GM18951 (cell line): ENCODE results near the gene FAXDC2.

Experiments
- POLR2A ChIP-seq: IDR thresholded peaks from 4 replicates; pipeline ENCODE4 v1.6.1; 2011; ENCODE audit warnings: mild to moderate bottlenecking; ENCODE audit not compliant: insufficient read length, insufficient read depth; ENCODE audit errors: extremely low read depth
- in situ Hi-C: fragments of 300-500 bp; cut with MboI; formaldehyde crosslinking; loops from one replicate; pipeline ENCODE4 v1.12.0; 2022; ENCODE audit warnings: low sequenced_read_pairs, mixed read lengths, inconsistent platforms; ENCODE audit not compliant: unreplicated experiment

Gene FAXDC2

DNA sequence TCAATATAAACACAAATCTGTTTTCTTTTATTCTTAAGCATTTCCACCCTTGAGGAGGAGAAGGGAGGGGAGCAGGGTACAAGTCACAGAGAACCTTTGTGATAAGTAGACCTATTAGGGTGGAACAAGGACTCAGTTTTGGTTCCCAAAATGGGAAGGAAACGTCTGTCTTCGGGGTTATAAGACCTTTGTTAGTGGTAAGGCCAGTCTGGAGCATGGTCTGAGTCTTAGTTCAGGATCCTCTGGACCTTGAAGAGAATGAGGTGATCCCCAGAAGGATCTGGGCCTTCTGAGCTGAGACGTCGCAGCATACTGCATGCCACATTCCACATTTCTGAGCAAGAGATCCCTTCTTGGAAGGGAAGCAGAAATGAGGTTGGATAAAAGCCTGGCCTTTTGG is 37.2 kb downstream of the FAXDC2 start:
- in situ Hi-C loops = no loop called here

DNA sequence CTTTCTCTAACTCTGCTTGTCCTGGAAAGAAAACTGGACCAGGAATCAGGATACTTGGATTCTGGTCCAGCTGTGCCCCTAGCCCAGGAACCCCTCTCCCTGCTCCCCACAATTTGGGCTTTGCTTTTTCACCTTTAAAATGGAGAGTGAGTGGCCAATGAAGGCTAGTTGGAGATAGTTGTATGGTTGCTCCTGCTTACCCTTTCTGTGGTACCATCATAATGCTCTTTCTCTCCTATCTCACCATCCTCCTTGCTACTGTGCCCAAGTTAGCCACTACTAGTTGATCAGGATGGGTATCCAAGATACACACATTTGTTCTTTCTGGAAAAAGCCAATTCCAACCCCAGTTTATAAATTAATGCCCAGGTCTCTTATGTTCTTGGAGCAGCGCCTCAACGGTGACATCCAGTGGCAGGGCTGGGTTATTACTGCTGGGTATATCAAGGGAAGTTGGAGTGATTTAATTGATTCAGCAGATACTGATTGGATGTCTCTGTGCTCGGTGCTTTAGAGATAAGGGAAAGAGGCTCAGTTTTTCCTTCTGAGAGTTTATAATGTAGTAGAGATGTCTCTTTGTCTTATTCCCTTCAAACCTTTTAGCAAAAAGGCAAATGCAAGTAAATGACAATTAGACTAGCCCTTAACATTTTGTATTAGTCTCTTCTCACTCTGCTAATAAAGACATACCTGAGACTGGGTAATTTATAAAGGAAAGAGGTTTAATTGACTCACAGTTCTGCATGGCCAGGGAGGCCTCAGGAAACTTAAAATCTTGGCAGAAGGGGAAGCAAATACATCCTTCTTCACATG is 38.5 kb downstream of the FAXDC2 start:
- no peak for TF ChIP-seq POLR2A
- in situ Hi-C loops = no loop called here

More for the DNA sequence above, 37.2 kb downstream of the FAXDC2 start:
- TF ChIP-seq POLR2A = no peak

DNA sequence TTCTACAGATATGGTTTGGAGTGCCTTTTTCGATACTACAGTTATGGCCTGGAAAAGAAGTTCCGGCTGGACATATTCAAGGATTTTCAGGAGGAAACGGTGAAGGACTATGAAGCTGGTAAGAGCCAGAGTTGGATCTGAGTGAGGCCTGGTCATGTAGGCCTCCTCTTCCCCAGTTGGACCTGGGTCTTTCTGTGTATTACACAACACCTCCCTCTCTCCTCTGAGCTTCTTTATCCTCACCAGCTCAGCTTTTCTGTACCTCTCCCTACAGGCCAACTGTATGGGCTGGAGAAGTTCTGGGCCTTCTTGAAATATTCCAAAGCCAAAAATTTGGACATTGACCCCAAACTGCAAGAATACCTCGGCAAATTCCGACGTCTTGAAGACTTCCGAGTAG is 39.2 kb downstream of the FAXDC2 start:
- in situ Hi-C loops = no loop called here
- no peak for TF ChIP-seq POLR2A

DNA sequence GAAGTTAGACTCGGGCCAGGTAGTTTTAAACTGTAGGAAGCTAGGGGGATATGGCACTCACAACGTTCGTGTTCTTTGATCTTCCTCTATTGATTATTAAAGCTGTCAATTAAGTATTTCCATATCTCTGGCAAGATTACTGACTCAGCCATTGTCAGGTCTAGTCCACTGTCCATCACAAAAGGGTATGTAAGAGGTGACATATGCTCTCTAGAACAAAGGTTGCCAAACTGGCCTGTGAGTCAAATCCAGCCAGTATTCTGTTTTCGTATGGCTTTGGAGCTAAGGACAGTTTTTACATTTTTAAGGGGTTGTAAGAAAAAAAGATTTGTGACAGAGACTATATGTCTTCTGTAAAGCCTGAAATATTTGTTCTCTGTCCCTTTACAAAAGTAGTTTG is 44.2 kb downstream of the FAXDC2 start:
- in situ Hi-C loops = loop anchor here (10.0 kb wide), 1 partner anchor 151 kb away; no protein-coding TSS in a partner anchor
- no peak for TF ChIP-seq POLR2A

DNA sequence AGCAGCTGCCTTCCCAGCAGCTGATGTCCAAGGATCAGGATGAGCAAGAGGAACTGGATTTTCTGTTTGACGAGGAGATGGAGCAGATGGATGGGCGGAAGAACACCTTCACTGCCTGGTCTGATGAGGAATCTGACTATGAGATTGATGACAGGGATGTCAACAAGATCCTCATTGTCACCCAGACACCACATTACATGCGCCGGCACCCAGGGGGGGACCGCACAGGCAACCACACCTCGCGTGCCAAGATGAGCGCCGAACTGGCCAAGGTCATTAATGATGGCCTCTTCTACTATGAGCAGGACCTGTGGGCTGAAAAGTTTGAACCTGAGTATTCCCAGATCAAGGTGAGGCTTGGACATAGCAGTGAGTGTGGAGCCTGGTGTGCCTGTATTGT is 48.4 kb downstream of the FAXDC2 start:
- in situ Hi-C loops = loop anchor here (10.0 kb wide), 1 partner anchor 147 kb away; no protein-coding TSS in a partner anchor
- TF ChIP-seq POLR2A = no peak

DNA sequence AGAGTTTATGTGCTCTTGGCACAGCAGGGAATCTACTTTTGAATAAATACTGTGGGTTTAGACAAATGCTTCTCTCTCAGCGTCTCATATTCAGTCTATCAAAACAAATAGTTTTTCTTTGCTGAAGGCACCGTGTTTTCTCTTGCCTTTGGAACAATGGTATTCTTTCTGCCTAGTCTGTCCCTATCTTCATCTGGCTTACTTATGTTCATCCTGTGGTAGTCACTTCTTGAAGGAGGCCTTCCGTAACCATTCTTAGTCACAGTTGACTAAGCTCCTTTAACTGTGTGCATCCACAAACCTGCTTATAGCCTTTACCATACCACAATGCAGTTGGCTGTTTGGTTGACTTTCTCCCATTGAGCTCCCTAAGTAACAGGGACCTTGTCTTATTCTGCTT is 49.3 kb downstream of the FAXDC2 start:
- TF ChIP-seq POLR2A = no peak
- in situ Hi-C loops = loop anchor here (10.0 kb wide), 1 partner anchor 146 kb away; no protein-coding TSS in a partner anchor

DNA sequence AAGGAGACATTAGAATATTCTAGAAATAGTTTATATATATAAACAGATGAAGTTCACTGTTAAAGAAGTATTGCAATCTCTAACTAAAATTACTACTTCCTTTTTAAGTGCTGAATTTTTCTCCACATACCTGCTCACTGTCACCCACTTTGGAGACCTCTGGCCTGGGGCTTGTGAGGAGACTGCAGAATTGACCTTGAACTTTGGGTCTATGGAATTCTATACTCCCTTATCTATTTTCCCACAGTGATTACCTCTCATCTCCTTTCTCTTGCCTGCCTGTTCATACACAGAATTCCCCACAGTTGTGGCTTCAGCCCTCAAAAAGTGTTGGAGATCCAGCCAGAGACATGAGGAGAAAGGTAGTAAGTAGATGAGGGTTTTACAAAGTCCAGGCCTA is 49.8 kb downstream of the FAXDC2 start:
- in situ Hi-C loops = loop anchor here (10.0 kb wide), 1 partner anchor 146 kb away; no protein-coding TSS in a partner anchor
- no peak for TF ChIP-seq POLR2A

DNA sequence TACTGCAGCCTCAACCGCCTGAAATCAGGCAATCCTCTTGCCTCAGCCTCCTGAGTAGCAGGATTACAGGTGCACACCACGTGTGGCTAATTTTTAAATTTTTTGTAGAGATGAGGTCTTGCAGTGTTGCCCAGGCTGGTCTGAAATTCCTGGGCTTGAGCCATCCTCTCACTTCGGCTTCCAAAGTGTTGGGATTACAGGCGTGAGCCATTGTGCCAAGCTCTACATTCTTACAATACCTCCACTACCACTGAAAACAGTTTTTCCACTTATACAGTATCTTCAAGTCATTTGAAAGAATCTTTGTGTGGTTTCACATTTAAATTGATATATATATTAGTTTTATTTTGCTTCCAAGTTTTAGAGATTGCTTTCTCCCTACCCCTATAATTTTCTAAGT is 52.6 kb downstream of the FAXDC2 start:
- no peak for TF ChIP-seq POLR2A
- in situ Hi-C loops = no loop called here

DNA sequence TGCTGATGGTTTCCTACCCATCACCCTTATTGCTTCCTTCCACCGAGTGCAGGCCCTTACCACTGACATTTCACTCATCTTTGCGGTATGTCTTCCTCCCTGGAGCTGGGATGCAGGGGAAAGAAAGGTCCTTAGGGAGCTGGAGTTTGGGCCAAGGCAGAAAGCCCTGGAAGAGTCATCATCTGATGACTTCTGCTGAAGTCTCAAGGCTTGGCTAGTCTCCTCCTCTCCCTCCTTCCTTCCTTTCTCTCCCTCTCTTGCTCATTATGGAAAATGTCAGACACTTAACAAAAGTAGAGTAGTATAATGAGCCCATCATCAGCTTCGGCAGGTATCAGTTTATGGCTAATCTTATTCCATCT is 55.2 kb downstream of the FAXDC2 start:
- TF ChIP-seq POLR2A = no peak
- in situ Hi-C loops = no loop called here

DNA sequence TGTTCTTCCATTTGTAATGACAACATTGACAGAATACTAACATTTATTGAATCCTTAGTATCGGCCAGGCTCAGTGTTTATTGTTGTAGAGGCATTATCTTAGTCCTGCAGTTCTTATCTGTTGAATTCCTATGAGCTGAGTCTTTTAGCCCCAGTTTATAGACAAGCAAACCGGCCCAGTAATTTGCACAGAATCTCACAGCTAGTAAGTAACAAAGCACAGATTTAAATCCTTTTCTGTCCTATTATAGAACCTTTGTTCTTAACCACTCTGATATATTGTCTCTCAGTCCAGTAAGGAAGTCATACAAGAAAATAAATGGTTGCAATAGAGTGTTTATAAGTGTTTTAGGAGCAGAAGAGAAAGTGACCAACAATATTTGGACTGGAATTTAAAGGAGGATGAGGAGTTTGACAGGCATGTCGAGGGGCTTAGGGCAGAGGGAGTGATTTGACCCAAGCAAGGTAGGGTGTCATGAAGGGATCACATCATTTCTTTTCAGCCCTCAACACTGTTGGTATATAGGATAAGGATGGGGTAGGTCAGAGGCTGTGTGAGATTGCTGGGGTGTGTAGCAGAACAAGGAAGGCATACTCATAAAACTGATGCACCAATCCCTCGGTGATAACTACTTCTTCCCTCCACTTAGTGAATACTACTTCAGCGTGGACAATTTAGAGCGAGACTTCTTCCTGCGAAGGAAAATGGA is 55.7 kb downstream of the FAXDC2 start:
- in situ Hi-C loops = no loop called here

DNA sequence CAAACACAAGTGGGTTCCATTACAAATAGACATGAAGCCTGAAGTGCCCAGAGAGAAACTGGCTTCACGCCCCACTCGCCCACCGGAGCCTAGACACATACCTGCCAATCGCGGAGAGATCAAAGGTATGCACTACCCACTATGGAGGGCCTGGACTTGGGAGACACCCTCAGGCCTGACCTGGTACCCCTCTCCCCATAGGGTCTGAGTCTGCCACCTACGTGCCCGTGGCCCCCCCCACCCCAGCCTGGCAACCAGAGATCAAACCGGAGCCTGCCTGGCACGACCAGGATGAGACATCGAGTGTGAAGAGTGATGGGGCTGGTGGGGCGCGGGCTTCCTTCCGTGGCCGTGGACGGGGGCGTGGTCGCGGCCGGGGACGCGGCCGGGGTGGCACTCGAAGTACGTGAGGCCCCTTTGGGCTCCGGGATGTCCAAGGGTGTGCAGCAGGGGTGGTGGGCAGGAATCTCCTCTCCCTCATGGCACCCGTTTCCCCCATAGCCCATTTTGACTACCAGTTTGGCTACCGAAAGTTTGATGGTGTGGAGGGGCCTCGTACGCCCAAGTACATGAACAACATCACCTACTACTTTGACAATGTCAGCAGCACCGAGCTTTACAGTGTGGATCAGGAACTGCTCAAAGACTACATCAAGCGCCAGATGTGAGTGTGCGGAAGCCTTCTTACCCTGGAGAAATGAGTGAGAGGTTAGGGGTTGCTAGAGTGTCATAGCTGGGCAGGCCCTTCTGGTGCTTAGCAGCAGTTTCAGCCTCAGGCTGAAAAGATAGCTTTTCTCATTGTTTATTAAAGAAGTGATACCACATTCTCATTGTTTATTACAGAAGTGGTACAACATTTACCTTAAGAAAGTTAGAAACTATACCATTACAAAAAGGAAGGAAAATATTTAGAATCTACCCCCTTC is 56.5 kb downstream of the FAXDC2 start:
- no peak for TF ChIP-seq POLR2A
- in situ Hi-C loops = no loop called here

More for the DNA sequence above, 55.7 kb downstream of the FAXDC2 start:
- no peak for TF ChIP-seq POLR2A

DNA sequence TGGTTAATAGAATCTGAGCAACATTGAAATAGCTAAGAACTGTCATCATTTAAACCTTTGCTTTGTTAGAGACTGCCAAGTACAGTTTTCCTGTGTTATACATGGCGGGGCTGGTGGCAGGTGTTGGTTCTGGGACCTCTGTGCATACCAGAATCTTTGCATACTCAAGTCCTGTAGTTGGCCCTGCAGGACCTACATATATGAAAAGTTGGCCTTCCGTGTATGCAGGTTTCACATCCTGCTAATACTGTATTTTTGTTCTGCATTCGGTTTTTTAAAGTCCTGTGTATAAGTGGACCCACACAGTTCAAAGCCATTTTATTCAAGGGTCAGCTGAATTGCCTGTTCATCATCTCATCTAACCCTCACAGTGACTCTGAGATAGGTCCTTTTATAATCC is 58.9 kb downstream of the FAXDC2 start:
- TF ChIP-seq POLR2A = no peak
- in situ Hi-C loops = no loop called here

DNA sequence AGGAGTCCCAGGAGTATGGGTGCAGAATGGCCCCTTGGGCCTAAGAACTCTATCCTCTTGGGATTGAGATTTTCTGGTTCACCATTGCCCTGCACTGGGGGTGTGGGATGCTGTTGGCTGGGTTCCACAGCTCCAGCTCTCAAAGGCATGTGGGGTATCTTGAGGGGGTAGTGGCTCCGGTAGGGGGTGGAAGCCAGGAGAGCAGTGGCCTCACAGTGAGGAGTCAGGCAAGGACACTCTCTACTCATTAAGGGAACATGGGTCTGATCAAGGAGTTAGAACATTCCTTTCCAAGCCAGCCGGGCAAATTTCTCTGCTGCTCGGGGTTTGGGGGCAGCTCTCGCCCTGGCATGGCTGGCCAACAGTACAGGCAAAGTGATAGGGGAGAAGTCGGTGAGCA is 62.2 kb downstream of the FAXDC2 start:
- TF ChIP-seq POLR2A = no peak
- in situ Hi-C loops = no loop called here
